ENCODE measurements around the gene BOLA3.

- TF ChIP-seq CTCF (IDR thresholded peaks at IDR 0.05; ENCODE audit: low read depth, low read length) (no peak), EZH2phosphoT487 (IDR thresholded peaks at IDR 0.05; ENCODE audit: low read depth) (no peak)
These were observed 34.0 kb upstream of the BOLA3 start for GRCh38 chr2:74181739-74182138.

Data from OCI-LY3 (cell line).